ENCODE data around the gene STAP1. TPM values are rescaled to one million over a fixed set of nuclear protein-coding genes. Genes with fewer than 3 reads are reported as not detected.

The STAP1 gene
- polyA plus RNA-seq, 1 of the 3 experiments (the other 2 are of a cell fraction), result not detected

DNA sequence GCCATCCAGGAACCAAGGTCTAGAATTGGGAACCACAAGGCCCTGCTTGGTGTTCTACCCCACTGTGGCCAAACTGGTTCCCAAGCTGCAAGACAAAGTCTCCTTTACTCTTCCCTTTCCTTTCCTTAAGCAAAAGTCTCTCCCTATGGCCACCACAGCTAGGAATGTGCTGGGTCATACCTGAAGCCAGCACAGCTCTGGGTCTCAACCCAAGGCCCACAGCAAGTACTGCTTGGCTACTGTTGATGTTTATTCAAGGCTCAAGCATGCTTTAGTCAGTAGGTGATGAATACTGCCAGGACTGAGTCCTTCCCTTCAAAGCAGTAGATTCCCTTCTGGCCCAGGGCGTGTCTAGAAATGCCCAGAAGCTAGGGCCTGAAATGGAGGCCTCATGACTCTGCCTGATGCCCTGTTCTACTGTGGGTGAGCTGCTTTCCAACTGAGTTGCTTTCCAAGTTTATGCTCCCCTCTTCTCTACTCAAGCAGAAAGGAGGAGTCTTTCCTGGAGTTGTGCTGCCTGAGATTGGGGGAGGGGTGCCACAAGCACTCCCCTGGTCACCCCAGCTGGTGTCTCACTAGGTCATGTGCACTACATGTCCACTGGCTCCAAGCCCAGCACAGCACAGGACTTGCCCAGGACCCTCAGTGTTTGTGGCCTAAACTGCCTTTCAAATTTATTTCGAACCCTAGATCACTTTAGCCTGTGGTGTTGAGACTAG lies 44.9 kb downstream of the STAP1 start:
- no peak for DNase-seq
- Histone ChIP-seq H3K9me3 (peaks cover 8% of the 10 kb centered on the region; the same call in 1 of the 2 replicates), H3K79me2 (ENCODE audit: insufficient read depth) (no peaks in the 10 kb centered on the region), H2AFZ (ENCODE audit: low read depth) (no peak overlapping the region), H3K4me3 (ENCODE audit: low read depth in 2 of 2, low read length in 1 of 2) (no peak overlapping the region), H3K9me2 (no peaks in the 10 kb centered on the region), H3K4me1 (ENCODE audit: control insufficient read depth in 1 of 2, insufficient read depth in 2 of 2, low read depth in 1 of 2, low read length in 1 of 2) (no peaks in the 10 kb centered on the region), H3K4me2 (no peak overlapping the region), H3K27me3 (ENCODE audit: insufficient read depth) (no peaks in the 10 kb centered on the region), H3K9ac (no peak overlapping the region), H4K20me1 (ENCODE audit: insufficient read depth) (no peaks in the 10 kb centered on the region), H3F3A (replicated peaks; ENCODE audit: insufficient read depth) (peaks cover 3% of the 10 kb centered on the region), H3K27ac (ENCODE audit: low read depth in 2 of 2, low read length in 1 of 2) (no peak overlapping the region), H3K36me3 (replicated peaks in 1 of 2; ENCODE audit: control insufficient read depth in 1 of 2, insufficient read depth in 2 of 2, low read length in 1 of 2) (no peaks in the 10 kb centered on the region)
- 42% methylated on average over 2 of the region's 2 CpGs for WGBS (ENCODE audit: low lambda C conversion rate)
- POLR2A ChIA-PET, result no interaction called here
- TF ChIP-seq FOSL2 (IDR thresholded peaks at IDR 0.05; ENCODE audit: borderline replicate concordance, low read depth), result no peak
- TF ChIP-seq TCF12 (IDR thresholded peaks at IDR 0.05), result no peak
- CTCF ChIA-PET, result interaction anchor here (1.4 kb wide), 1 partner anchor 35 kb away, joined by 4 read pairs; no protein-coding TSS in a partner anchor

- Histone ChIP-seq H3K27ac (ENCODE audit: low read depth in 2 of 2, low read length in 1 of 2) (no peak overlapping the region), H3K9ac (no peak overlapping the region), H3K36me3 (replicated peaks in 1 of 2; ENCODE audit: control insufficient read depth in 1 of 2, insufficient read depth in 2 of 2, low read length in 1 of 2) (no peaks in the 10 kb centered on the region), H3K9me3 (peaks cover 8% of the 10 kb centered on the region; the same call in 1 of the 2 replicates), H3K27me3 (ENCODE audit: insufficient read depth) (no peaks in the 10 kb centered on the region), H3K79me2 (ENCODE audit: insufficient read depth) (no peaks in the 10 kb centered on the region), H3K4me2 (no peak overlapping the region), H3K9me2 (no peaks in the 10 kb centered on the region), H3K4me3 (ENCODE audit: low read depth in 2 of 2, low read length in 1 of 2) (no peak overlapping the region), H2AFZ (ENCODE audit: low read depth) (no peak overlapping the region), H4K20me1 (ENCODE audit: insufficient read depth) (no peaks in the 10 kb centered on the region), H3F3A (replicated peaks; ENCODE audit: insufficient read depth) (peaks cover 3% of the 10 kb centered on the region), H3K4me1 (ENCODE audit: control insufficient read depth in 1 of 2, insufficient read depth in 2 of 2, low read depth in 1 of 2, low read length in 1 of 2) (no peaks in the 10 kb centered on the region)
- CTCF ChIA-PET, result interaction anchor here (1.4 kb wide), 1 partner anchor 36 kb away, joined by 4 read pairs; no protein-coding TSS in a partner anchor
- WGBS (ENCODE audit: low lambda C conversion rate), result 59% methylated on average over 2 of the region's 2 CpGs
- DNase-seq, result no peak
- POLR2A ChIA-PET, result no interaction called here
- TF ChIP-seq GATA2 (CRISPR knock-in tag; IDR thresholded peaks at IDR 0.05) (no peak), USF1 (IDR thresholded peaks at IDR 0.05; ENCODE audit: borderline replicate concordance, low read depth) (no peak), TAF1 (IDR thresholded peaks at IDR 0.05; ENCODE audit: borderline replicate concordance, low read depth, low read length) (no peak), TEAD4 (IDR thresholded peaks at IDR 0.05; ENCODE audit: borderline replicate concordance, insufficient read depth) (no peak), FOSL2 (IDR thresholded peaks at IDR 0.05; ENCODE audit: borderline replicate concordance, low read depth) (no peak), MEF2A (IDR thresholded peaks at IDR 0.05; ENCODE audit: borderline replicate concordance, low read depth) (no peak), YY1 (IDR thresholded peaks at IDR 0.05; ENCODE audit: low read depth) (no peak), JUND (IDR thresholded peaks at IDR 0.05) (no peak), NRF1 (IDR thresholded peaks at IDR 0.05; ENCODE audit: low read depth, low read length) (no peak)
Measured at GRCh38 chr4:67604029-67604381, 45.5 kb downstream of the STAP1 start.

- no peaks in the 10 kb centered on the region for H3K9me2 ChIP-seq
- CTCF ChIA-PET, result interaction anchor here (1.4 kb wide), 2 partner anchors 23 to 37 kb away, joined by 3 to 4 read pairs; no protein-coding TSS in a partner anchor
Measured at GRCh38 chr4:67604749-67605148, 46.2 kb downstream of the STAP1 start.

More at GRCh38 chr4:67604749-67605148, 46.2 kb downstream of the STAP1 start:
- no peak for TF ChIP-seq GABPA (IDR thresholded peaks at IDR 0.05; ENCODE audit: low read depth)
- peak; percentile 44 for TF ChIP-seq TCF12 (IDR thresholded peaks at IDR 0.05)
- TF ChIP-seq FOSL2 (IDR thresholded peaks at IDR 0.05; ENCODE audit: borderline replicate concordance, low read depth), result no peak
- TF ChIP-seq MXI1 (IDR thresholded peaks at IDR 0.05; ENCODE audit: low read depth, low read length), result no peak
- Histone ChIP-seq H4K20me1 (ENCODE audit: insufficient read depth) (no peaks in the 10 kb centered on the region), H3K27me3 (ENCODE audit: insufficient read depth) (no peaks in the 10 kb centered on the region), H2AFZ (ENCODE audit: low read depth) (no peak overlapping the region), H3K4me1 (ENCODE audit: control insufficient read depth in 1 of 2, insufficient read depth in 2 of 2, low read depth in 1 of 2, low read length in 1 of 2) (no peaks in the 10 kb centered on the region), H3K4me3 (ENCODE audit: low read depth in 2 of 2, low read length in 1 of 2) (no peak overlapping the region), H3K9ac (no peak overlapping the region), H3K36me3 (replicated peaks in 1 of 2; ENCODE audit: control insufficient read depth in 1 of 2, insufficient read depth in 2 of 2, low read length in 1 of 2) (no peaks in the 10 kb centered on the region), H3K9me3 (peaks cover 8% of the 10 kb centered on the region; the same call in 1 of the 2 replicates), H3K79me2 (ENCODE audit: insufficient read depth) (no peaks in the 10 kb centered on the region), H3K4me2 (no peak overlapping the region), H3F3A (replicated peaks; ENCODE audit: insufficient read depth) (peaks cover 3% of the 10 kb centered on the region), H3K27ac (ENCODE audit: low read depth in 2 of 2, low read length in 1 of 2) (no peak overlapping the region)
- DNase-seq, result no peak
- WGBS (ENCODE audit: low lambda C conversion rate), result 78% methylated on average over 3 of the region's 3 CpGs
- POLR2A ChIA-PET, result no interaction called here

All from SK-N-SH (cell line).